Central memory CD4-positive, alpha-beta T cell (primary cell): Measurements from ENCODE around the gene PRCP.

Source experiments
- DNase-seq: peaks from one replicate; pipeline ENCODE4 v3.0.0; 2022

The PRCP gene

DNA sequence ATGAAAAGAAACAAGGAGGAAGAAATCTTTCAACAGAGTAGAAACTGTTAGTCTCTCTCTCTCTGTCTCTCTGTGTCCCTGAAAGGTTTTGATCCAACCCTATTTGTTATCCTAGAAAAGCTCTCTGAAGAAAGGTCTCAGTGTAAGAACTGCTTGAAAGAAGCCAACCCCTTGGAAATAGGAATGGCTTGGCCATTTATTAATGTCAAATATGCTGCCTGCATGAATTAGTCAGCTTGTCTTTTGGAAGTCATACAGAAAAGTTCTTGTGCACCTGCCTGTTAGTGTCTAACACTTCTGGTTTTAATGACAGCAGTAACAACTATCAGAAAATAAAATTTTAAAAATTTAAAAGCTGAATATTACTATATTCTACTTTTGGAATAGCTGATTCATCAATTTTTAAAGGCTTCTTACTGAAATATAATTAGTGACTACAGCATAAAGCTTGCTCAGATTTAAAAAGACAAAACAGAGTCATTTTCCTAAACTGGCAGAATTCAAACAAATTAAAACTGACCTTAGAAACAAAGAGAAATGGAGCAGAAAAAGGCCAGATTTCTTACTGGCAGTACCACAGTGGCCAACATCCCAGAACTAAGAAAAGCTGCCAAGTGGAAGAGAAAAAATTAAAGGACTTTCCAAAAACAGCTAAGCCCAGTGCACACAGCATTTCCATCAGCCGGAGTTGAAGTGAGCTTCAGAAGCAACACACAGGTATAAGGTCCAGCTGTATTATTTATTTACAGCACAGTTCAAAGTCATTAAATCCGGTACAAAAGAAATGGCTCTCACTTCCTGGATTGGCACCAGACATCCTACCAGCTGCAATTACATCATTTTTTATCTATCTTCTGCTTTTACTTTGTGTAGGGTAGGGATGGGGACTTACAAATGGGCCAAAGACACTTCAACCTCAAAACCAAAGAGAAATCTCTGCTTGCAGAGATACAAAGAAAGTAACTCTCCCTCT, 76.3 kb downstream of the PRCP start:
- DNase-seq = no peak

DNA sequence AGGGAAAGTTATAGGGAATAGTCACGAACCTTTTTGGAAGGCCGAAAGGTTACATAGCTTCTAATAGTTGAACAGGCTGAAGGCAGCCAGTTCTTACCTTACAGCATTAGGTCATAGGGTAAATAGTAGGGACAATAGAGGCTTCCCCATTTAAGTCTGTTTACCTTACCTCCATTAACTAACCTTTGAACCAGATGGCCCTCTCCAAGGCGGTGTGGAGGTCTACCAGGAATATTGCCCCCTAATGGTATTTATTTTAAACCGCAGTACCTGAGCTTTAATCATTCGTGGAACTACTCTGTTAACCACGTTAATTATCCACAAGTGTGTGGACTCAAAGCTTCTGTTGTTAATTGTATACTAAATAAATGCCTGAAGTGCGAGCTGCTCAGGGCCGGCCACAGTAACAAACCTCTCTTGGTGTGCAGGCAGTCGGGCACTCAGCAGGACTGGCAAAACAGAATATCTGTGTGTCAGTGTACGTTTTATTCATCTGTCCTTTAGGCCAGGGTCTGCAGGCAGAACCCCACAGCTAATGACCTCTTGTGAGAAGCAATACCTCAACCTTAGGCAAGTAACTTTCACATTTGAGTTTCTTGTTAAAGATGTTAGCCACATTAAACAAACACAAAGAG, 81.7 kb downstream of the PRCP start:
- no peak for DNase-seq

DNA sequence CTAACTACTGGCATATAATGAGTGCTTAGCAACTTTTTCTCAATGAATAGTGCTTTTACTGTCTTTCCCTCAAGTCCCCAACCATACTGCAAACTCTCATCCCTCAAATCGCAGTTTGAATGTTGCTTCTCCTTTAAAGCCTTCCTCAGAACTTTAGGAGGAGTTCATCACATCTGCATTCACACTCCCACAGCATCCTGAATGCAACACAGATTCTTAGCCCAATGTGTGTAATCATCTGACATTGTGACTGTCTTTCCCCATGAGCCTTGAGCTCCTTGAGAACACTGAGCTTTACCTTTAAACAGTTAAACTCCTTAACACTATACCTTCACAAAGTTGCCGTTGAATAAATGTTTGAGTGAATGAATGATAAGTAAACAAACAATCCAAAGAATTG, 84.8 kb downstream of the PRCP start:
- no peak for DNase-seq

DNA sequence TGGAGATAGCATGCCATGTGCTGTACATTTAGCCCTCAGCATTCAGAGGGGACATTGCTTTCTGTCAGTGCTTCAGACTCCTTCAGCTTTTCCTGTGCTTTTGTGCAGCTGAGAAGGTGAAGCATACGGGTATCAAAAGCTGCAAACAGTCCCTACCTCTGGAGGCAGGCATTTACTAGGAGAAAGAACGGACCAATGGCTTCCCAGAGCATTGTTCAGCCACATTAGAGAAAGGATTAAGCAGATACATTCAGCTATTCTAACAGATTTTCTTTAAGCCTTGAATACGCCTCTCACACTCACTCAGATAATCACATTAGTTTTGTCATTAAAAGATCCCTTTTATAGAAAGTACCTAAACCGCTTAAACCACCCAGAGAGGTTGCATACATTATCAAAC, 85.9 kb downstream of the PRCP start:
- DNase-seq = no peak

DNA sequence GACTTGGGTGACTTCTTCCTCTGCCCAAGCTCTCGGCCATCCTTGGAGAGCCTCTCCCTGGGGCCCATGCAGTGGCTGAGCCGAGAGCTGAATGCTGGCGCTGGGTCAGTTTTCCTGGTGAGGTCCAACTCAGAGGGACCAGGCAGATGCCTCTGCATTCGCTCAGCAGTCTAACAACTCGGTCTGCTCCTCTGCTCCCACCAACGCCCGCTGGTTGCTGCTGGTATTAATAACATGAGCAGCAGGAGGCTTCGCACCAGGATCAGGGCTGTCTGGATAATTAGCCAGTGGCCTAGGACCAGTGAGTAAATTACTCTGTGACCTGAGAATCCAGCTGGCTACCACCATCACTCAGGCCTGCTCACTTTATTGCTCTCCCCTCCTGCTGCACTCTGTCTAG, 88.9 kb downstream of the PRCP start:
- no peak for DNase-seq

DNA sequence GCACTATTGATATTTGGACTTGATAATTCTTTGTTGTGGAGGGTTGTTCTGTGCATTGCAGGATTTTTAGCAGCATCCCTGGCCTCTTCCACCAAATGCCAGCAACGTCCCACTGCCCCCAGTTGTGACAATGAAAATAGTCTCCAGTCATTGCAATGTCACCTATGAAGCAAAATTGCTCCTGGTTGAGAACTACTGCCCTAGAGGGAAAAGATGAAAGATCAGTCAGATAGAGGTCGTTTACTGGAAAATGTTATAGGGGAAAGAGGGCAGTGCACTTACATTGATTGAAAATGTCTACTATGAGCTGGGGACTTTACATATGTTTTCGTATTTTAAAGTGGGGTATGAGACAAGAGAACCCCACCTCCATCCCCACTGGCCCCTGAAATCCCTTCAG, 89.5 kb downstream of the PRCP start:
- no peak for DNase-seq

DNA sequence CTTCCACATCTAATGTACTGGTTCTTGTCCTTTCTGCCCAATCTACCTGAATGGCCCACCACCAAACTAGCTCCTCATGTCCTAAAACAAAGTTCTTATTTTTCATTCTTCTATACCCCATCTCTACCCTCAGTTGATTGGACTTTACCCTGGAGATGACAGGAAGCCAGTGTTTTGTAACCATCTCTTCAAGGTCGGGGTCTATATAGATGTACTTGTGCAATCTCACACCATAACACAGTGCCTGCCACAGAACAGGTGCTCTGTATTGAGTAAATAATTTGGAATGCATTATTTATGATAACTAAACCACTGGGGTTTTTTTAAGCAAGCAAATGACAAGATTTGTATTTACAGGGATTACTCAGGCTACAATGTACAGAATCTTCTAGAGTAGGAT, 89.9 kb downstream of the PRCP start:
- no peak for DNase-seq

DNA sequence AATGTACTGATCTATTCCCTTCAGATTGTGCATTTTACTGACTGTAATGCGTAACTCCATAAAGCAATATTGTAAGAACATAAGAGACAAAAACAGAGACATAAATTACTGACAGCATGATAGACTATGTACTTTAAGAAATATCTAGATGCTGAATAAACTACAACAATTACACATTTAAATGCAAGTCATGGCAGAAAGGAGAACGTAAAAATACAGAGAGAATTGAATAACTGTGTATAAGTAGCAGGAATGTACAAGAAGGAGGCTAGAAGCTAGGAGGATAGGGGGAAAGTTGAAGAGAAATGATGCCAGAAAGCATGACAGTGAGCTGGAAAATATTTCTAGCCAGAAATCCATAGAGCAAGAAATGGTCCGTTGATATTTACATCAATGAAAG, 92.6 kb downstream of the PRCP start:
- DNase-seq = no peak

DNA sequence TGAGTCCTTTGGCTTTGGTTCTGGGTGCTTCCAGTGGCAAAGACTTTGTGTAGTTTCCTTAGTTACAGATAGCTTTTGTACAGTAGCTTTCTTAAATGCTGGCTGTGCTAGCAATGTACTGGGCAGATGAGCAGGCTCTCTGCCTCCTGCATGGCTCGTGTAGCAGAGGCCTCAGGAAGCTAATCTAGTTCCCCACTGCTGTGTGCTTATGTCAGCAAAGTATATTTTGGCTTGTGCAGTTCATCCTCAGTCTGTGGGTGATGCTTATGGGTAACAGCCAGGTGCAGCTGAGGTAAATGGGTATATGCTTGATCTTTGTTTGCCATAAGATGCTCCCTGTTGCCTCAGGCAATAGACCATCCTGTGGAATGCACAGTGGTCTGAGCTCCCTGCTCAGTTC, 97.5 kb downstream of the PRCP start:
- DNase-seq = no peak

DNA sequence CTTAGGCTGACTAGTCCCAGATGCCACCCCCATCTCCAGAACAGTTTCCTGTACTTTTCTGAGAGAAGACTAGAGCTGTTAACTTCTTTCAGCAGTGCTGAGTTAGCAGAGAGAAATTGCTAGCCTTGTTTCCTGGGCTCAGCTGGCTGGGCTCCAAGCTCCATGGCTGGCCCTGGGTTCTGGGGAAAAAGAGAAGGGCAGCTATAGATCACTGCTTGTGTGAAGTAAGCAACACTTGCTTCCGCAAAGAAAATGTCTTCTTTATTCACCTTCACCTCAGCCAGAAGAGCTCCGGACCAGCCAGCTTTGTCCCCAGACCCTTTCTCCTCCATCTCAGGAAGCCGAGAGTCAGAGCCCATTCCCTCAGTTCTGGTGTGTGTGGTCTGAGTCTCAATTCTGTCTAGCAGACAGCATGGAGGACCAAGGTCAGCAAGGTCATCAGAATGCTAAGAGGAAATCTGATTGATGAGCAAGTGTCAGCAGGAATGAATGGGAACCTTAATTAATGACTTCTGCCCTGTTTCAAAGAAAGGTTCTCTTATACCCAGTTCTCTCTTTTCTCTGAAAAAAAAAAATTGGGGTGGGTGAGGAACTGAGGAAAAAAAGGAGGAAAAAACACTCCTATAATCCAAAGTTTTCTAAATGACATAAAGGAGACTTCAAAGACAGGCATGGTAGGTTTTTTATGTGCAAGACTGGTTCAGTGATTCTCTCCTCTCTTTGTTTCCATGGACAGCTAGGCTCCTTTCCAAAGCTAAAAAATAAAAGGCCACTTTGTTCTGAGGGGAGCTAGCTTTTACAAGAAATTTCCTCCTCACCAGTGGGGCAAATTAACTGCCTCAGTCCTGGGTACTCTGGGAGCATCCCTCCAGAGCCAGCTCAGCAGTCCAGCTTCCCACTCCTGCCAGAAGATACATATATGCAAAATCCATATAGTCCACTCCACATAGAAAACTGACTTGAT, 103.0 kb downstream of the PRCP start:
- no peak for DNase-seq

DNA sequence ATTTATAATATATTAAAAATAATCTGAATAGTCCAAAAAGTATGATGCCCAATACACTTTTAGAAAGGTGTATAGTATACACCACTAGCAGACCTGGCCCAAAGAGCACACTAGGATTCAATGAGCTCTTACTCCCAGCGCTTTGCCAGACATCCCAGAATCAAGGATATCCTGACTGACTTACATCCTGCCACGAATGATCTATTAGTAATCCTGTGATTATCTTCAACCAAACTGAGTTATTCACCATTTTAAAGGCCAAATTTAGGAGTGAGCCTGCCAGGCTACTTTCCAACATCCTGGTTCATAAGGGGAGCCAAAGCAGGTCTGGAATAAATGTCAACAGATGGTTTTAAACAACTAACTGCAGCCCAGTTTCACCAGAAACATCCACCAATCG, 105.7 kb downstream of the PRCP start:
- DNase-seq = no peak

DNA sequence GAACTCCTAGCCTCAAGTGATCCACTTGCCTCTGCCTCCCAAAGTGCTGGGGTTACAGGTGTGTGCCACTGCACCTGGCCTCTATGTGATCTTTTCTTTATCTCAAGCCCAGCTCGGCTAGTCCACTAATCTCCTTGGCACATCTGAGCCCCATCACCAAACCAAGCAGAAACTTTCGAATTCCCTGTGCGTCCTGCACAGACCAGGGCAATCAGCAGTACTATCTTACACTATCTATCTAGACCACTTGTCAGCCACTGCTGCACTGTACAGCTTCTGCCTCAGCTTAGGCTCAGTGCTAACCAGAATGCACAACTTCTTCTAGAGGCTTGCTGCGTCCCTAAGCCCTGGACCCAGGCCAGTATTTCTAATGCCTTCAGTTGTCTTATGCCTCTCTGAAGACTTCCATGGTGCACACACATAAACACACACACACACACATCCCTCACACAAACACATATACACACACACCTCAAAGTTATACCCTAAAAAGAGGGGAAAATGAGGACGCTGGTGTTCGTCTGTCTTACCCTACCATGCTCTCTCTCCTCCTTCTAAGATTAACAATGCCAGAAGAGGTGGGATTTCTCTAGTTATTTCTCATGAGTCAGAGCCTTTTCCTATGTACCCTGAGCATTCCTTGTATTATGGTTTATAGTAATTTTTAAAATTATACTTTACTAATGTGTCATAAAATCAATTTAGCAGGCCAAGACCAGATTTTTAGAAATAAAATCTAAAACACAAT, 107.2 kb downstream of the PRCP start:
- no peak for DNase-seq

DNA sequence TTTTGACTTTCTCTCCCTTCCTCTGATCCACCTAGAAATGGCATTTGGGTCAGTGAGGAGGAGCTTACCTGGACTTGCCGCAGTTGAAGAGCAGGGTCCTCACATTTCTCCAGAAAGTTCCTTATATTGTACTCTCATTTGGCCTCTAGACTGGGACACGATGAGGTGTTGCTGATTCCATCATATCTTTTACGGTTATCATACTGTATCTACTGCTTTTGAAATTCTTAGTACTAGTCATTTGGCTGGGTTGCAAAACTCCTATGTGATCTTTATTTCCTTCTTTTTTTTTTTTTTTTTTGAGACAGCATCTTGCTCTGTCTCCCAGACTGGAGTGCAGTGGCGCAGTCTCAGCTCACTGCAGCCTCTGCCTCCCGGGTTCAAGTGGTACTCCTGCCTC, 107.9 kb downstream of the PRCP start:
- DNase-seq = no peak

DNA sequence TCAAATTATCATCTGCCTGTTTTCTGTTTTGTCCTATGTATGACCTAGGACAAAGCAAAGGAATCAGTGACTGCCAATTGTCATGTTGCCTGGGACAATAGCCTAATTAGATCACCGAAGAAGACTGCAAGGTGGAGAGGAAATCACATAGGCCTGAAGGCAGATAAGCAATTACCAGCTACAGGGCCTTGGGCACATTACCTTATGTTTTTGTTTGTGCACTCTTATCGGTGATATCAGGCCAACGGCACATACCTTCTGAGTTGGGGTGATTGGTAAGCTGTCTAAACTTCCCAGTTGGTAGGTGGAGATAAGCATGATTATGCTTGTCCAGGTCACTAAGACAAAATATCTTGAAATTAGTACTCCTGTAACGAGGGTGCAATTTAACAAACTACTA, 108.5 kb downstream of the PRCP start:
- DNase-seq = no peak

DNA sequence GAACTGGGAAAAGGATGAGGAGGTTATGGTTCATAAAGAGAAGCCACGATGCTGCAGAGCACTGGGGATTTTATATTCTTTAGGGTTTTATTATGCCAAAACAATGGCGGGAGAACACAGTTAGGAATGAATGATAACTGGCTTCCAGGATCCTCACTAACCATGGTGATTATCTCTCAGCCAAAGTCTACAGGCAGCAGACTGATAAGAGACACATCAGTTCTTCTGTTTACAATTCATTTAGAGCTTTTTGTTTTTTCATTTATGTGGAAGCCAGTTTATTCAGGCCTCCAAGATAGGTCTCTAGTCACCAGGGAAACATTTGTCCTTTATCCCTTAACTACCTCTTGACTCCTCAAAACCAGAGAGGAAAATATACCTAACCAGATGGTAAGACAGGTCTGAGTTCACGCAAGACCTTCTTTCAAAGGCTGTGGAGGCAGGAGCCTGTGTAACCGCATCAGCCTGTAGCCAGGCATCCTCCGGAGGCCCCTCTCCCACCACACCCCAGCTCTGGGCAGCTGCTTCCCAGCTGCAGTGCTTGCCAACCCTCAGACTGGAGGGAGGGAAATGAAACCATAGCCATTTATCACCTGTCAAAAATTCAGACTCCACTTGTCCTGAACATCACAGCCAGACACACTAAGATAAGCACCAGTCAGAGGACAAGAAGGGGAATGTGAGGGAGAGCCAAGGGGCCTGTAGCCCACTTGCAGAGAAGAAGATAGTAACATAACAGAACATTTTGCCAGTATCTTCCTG, 109.3 kb downstream of the PRCP start:
- no peak for DNase-seq

DNA sequence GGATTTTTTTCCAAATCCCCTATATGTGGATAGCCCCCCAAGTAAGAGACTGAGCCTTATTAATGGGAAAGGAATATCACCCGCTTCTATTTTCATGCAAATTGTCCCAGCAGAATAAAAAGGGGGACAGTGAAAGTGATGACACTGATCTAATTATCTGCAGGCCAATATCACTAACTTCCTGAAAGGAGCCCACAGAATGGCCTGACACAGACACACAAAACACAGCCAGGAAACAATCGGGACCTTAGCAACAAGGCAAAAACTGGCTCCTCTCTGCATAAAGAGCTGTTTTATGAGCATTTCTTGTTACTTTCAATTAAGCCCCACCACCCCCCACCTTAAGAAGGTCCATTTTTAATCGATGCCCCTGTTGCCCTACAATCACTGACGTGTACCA, 112.2 kb downstream of the PRCP start:
- no peak for DNase-seq

DNA sequence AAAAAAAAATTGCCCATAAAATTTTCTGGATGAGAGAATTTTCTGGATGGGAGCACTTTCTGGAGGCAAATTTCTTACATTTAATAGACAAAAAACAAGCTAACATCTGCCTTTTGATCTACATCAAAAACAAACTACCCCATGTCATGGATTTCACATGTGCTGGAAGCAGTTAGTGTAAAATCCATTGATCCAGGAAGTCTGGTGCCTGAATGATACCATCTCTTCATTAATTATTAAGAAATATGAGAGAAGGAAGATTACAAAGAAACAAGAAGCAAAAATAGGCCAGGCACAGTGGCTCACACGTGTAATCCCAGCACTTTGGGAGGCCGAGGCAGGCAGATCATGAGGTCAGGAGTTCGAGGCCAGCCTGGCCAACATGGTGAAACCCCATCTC, 113.4 kb downstream of the PRCP start:
- no peak for DNase-seq

DNA sequence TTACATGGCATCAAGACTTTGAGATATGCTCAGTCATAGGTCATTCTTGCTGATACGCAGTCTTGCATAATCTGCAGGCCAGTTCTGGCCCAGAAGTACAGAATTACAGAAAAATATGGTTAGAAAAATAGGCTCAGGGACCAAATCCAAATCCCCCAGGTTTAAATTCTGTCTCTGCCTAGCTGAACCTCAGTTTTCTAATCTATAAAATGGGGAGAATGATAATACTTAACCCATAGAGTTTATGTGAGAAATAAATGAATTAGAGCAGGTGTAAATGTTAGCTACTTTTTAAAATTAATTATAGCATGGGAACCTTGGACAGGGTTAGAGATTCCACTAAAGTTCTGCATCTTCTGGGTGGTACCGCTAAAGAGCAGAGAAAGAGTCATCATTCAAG, 114.2 kb downstream of the PRCP start:
- no peak for DNase-seq

DNA sequence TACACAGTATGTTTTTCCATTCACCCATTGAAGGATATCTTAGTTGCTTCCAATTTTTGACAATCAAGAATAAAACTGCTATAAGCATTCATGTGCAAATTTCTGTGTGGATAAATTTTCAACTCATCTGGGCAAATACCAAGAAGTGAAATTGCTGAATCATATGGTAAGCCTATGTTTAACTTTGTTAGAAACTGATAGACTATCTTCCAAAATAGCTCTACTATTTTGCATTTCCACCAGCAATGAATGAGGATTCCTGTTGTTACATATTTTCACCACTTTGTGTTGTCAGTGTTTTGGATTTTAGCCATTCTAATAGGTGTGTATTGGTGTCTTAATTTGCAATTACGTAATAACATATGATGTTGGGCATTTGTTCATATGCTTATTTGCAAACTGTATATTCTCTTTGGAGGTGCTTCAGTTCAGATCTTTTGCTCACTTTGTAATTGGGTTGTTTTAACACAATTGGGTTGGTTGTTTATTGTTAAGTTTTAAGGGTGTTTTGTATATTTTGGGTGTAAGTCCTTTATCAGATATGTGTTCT, 117.3 kb downstream of the PRCP start:
- no peak for DNase-seq

DNA sequence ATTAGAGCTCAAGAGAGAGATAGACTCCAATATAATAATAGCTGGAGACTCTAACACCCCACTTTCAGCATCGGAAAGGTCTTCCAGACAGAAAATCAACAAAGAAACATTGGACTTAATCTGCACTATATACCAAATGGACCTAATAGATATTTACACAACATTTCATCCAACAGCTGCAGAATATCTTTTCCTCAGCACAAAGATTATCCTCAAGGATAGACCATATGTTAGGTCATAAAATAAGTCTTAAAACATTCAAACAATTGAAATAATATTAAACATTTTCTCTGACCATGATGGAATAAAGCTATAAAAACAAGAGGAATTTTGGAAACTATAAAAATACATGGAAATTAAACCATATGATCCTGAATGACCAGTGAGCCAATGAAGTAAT, 121.5 kb downstream of the PRCP start:
- no peak for DNase-seq

DNA sequence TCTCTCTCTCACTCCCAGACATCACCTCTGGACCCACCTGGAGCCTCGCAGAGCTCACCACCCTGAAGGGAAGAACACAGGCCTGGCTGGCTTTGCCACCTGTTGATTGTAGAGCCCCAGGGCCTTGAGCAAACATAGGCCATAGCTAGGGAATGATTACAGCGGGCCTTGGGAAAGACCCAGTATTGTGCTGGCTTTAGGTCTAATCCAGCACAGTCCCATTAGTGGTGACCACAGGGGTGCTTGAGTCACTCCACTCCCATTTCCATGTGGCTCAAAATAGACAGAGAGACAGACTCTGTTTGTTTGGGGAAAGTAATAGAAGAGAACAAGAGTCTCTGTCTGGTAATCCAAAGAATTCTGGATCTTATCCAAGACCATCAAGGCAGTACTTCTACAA, 123.9 kb downstream of the PRCP start:
- DNase-seq = no peak
